Loucy (cell line): Measurements from ENCODE around the gene PRR20A.
"Not testable (repeated sequence)": the region's sequence is repeated elsewhere in the genome, so short reads cannot be mapped to it uniquely, and the experiment has no call there.

Experiments used
- EZH2phosphoT487 ChIP-seq: fragments of 200-600 bp; IDR thresholded peaks from 2 replicates; pipeline ENCODE4 v1.6.1; 2018; ENCODE audit warnings: antibody characterized with exemption, mild to moderate bottlenecking, moderate library complexity, borderline replicate concordance
- TF ChIP-seq, protein P1 (sequence below): fragments of 200-600 bp; sonication (generic); conservative IDR thresholded peaks from 2 replicates; pipeline ENCODE4 v1.5.1; 2014; ENCODE audit warnings: mild to moderate bottlenecking, antibody characterized with exemption, low read length

DNA sequence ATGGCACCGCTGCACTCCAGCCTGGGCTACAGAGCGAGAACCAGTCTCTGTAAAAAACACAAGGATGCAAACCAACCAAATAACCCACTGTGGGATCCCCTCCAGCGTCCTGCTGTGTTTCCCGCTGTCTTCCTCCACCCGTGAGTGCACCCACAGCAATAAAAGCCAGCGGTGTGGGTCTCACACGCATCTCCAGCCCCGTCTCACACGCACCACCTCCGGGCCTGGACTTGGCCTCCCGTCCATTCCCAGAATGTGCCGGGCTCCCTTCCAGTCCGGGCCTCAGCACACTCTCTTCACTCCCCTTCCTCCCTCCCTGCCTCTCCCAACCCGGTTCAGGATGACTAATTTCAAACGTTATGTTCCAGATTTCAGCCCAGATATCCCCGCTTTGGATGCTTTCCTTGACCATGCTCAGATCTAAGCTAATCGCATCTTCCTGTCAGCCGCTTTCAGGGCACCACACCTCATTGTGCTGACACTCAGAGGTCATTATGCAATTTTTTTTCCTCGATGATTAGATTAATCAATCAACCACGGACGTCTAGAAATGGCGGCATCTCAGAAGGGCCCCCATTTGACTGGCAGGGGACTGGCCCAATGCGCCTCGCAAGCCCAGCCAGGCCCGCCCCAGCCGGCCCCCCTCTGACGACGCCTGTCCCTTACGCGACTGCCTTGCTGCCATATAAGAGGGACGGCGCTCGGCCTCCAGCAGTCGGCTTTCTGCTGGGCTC is at the start of gene PRR20A:
- TF ChIP-seq, protein P1, sequence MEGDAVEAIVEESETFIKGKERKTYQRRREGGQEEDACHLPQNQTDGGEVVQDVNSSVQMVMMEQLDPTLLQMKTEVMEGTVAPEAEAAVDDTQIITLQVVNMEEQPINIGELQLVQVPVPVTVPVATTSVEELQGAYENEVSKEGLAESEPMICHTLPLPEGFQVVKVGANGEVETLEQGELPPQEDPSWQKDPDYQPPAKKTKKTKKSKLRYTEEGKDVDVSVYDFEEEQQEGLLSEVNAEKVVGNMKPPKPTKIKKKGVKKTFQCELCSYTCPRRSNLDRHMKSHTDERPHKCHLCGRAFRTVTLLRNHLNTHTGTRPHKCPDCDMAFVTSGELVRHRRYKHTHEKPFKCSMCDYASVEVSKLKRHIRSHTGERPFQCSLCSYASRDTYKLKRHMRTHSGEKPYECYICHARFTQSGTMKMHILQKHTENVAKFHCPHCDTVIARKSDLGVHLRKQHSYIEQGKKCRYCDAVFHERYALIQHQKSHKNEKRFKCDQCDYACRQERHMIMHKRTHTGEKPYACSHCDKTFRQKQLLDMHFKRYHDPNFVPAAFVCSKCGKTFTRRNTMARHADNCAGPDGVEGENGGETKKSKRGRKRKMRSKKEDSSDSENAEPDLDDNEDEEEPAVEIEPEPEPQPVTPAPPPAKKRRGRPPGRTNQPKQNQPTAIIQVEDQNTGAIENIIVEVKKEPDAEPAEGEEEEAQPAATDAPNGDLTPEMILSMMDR, result not testable (repeated sequence)
- not testable (repeated sequence) for TF ChIP-seq EZH2phosphoT487
